Posterior cingulate gyrus (tissue), 11 donors: ENCODE measurements around the gene NUMBL.
"Not testable (repeated sequence)": the region's sequence is repeated elsewhere in the genome, so short reads cannot be mapped to it uniquely, and the experiment has no call there.

Source experiments
- DNase-seq, 10 donors: peaks; one replicate each; pipeline versions ENCODE4 v3.0.0 to v3.0.0-alpha.2; 2020 to 2021; ENCODE audit warnings: mixed read lengths in 3 of 10
- intact Hi-C: fragments of 100-400 bp; cut with DNase I; formaldehyde crosslinking; loops from one replicate; pipeline ENCODE4 v1.15.1; 2023

Gene NUMBL

GRCh38 chr19:40642051-40642706 lies 48.3 kb downstream of the NUMBL start:
- intact Hi-C loops = no loop called here
- DNase-seq = peak in 2 of 10 donors; percentile 38 to 49

GRCh38 chr19:40641281-40641680 lies 49.2 kb downstream of the NUMBL start:
- intact Hi-C loops = no loop called here

GRCh38 chr19:40640744-40641143 lies 49.7 kb downstream of the NUMBL start:
- DNase-seq = peak in 2 of 10 donors; percentile 24 to 49
- intact Hi-C loops = no loop called here

More at GRCh38 chr19:40641281-40641680, 49.2 kb downstream of the NUMBL start:
- DNase-seq = peak in 2 of 10 donors; percentile 18 to 60

- intact Hi-C loops = loop anchor here (10.0 kb wide), 1 partner anchor 335 kb away; no protein-coding TSS in a partner anchor
- peak in 1 of 10 donors; percentile 63 for DNase-seq
These were observed 50.8 kb downstream of the NUMBL start for GRCh38 chr19:40639638-40639982.

GRCh38 chr19:40638327-40638726 lies 52.1 kb downstream of the NUMBL start:
- no peak for DNase-seq
- intact Hi-C loops = loop anchor here (10.0 kb wide), 1 partner anchor 334 kb away; no protein-coding TSS in a partner anchor

GRCh38 chr19:40633207-40633606 lies 57.2 kb downstream of the NUMBL start:
- DNase-seq = peak in 2 of 10 donors; percentile 0 to 1
- intact Hi-C loops = loop anchor here (10.0 kb wide), 1 partner anchor 328 kb away; no protein-coding TSS in a partner anchor

GRCh38 chr19:40632311-40633036 lies 58.0 kb downstream of the NUMBL start:
- intact Hi-C loops = loop anchor here (10.0 kb wide), 1 partner anchor 328 kb away; no protein-coding TSS in a partner anchor
- DNase-seq = peak in 2 of 10 donors; percentile 16 to 25

- intact Hi-C loops = loop anchor here (10.0 kb wide), 1 partner anchor 326 kb away; no protein-coding TSS in a partner anchor
- peak in 1 of 10 donors; percentile 33 for DNase-seq
These were observed 59.8 kb downstream of the NUMBL start for GRCh38 chr19:40630571-40631160.

GRCh38 chr19:40629346-40629745 lies 61.1 kb downstream of the NUMBL start:
- DNase-seq = peak in 1 of 10 donors; percentile 76
- intact Hi-C loops = no loop called here

- intact Hi-C loops = no loop called here
- peak in 1 of 10 donors; percentile 81 for DNase-seq
These were observed 62.8 kb downstream of the NUMBL start for GRCh38 chr19:40627486-40628279.

- peak in 1 of 10 donors; percentile 57 for DNase-seq
- intact Hi-C loops = no loop called here
These were observed 63.5 kb downstream of the NUMBL start for GRCh38 chr19:40626918-40627317.

- intact Hi-C loops = no loop called here
- DNase-seq = peak in 1 of 10 donors; percentile 55
These were observed 64.9 kb downstream of the NUMBL start for GRCh38 chr19:40625406-40626120.

GRCh38 chr19:40624369-40625153 lies 65.9 kb downstream of the NUMBL start:
- DNase-seq, intact Hi-C loops: not testable (repeated sequence)

GRCh38 chr19:40623403-40624251 lies 66.8 kb downstream of the NUMBL start:
- intact Hi-C loops = no loop called here
- peak in 1 of 10 donors; percentile 75 for DNase-seq

- DNase-seq = peak in 2 of 10 donors; percentile 70 to 82
- intact Hi-C loops = no loop called here
These were observed 67.7 kb downstream of the NUMBL start for GRCh38 chr19:40622773-40623075.

- peak in 2 of 10 donors; percentile 62 to 70 for DNase-seq
These were observed 68.3 kb downstream of the NUMBL start for GRCh38 chr19:40621966-40622772.

GRCh38 chr19:40621283-40621682 lies 69.2 kb downstream of the NUMBL start:
- intact Hi-C loops = no loop called here

More at GRCh38 chr19:40621966-40622772, 68.3 kb downstream of the NUMBL start:
- intact Hi-C loops = no loop called here

More at GRCh38 chr19:40621283-40621682, 69.2 kb downstream of the NUMBL start:
- DNase-seq = no peak
